Activated CD4-positive, alpha-beta T cell treated with anti-CD3 and anti-CD28 coated beads, Interleukin-2, Interleukin-4, amounts not matched to agents 100 ng/mL and 50 ng/mL, durations not matched to agents 16 hours and 8 hours (primary cell): ENCODE results near the gene NDE1.
"Not testable (repeated sequence)": the region's sequence is repeated elsewhere in the genome, so short reads cannot be mapped to it uniquely, and the experiment has no call there.

ENCODE experiments used
- DNase-seq: peaks from one replicate; pipeline ENCODE4 v3.0.0-alpha.2; 2020; ENCODE audit warnings: low spot score

The NDE1 gene

GRCh38 chr16:15652293-15653001 lies 2.4 kb downstream of the NDE1 start:
- no peak for DNase-seq

DNA sequence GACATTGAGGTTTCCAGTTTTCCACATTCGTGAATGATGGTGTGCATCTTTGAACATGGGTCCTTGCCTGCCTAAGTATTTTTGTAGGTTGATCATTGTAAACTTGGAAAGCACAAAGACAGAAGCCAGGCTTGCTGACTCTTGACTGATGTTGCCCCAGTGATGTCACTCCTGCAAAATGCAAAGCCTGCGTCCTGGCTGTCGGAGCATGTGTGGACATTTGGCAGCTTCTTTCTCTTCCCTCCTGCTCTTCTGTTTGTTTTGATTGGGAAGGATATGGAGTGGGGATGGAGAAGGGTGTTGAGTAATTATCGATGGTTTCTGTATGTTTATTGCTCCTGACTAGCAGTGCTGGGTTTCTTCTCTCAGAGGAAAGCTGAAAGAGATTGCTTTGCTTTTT lies 3.2 kb downstream of the NDE1 start:
- DNase-seq = no peak

GRCh38 chr16:15654591-15654990 lies 4.5 kb downstream of the NDE1 start:
- DNase-seq = no peak

DNA sequence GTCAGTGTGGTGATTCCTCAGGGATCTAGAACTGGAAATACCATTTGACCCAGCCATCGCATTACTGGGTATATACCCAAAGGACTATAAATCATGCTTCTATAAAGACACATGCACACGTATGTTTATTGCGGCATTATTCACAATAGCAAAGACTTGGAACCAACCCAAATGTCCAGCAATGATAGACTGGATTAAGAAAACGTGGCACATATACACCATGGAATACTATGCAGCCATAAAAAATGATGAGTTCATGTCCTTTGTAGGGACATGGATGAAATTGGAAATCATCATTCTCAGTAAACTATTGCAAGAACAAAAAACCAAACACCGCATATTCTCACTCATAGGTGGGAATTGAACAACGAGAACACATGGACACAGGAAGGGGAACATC lies 5.5 kb downstream of the NDE1 start:
- not testable (repeated sequence) for DNase-seq

DNA sequence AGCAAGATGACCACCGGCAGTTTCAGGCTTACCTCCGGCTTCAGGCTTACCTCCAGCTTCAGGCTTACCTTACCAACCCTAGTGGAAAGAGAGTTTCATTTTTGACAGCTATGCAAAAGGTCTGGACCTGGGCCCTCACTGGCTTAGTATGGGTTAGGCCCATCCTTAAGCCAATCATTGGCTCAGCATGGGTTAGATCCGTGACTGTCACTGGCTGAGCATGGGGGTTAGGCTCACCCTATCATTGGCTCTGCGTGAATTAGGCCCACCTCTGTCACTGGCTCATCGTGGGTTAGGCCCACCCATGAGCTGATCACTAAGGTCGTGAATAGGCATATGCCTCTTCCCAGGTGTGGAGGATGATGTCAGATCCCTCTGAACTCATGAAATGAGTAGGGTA lies 8.1 kb downstream of the NDE1 start:
- DNase-seq = no peak

DNA sequence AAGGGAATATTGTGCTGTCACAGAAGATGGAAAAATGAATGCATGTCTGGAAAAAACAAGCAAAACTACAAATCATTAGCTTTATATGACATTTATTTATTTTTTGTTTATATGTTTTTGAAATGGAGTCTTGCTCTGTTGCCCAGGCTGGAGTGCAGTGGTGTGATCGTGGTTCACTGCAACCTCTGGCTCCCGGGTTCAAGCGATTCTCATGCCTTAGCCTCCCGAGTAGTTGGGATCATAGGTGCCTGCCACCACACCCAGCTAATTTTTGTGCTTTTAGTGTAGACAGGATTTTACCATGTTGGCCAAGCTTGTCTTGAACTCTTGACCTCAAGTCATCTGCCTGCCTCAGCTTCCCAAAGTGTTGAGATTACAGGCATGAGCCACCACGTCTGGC lies 8.5 kb downstream of the NDE1 start:
- DNase-seq = no peak

GRCh38 chr16:15660203-15660601 lies 10.2 kb downstream of the NDE1 start:
- no peak for DNase-seq

- no peak for DNase-seq
Observed at GRCh38 chr16:15665107-15665506, 15.1 kb downstream of the NDE1 start.

GRCh38 chr16:15667091-15667742 lies 17.2 kb downstream of the NDE1 start:
- DNase-seq = no peak

DNA sequence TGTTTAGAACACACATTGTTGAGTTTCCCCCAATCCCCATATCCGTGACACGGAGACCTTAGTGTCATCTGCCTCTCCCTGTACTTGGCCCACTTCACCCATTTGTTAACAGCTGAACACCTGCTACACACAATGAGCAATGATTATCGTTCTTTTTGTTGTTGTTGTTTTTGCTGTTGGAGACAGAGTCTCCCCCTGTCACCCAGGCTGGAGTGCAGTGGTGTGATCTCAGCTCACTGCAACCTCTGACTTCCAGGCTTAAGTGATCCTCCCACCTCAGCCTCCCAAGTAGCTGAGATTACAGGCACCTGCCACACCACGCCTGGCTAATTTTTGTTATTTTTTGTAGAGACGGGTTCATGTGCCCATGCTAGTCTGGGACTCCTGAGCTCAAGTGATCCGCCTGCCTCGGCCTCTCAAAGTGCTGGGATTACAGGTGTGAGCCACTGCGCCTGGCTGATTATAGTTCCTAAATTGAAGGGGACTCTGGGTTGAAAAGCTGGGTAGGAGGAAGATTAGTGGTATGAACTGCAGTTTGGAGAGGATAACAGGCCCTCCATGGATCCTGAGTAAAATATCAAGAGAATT lies 21.6 kb downstream of the NDE1 start:
- no peak for DNase-seq

DNA sequence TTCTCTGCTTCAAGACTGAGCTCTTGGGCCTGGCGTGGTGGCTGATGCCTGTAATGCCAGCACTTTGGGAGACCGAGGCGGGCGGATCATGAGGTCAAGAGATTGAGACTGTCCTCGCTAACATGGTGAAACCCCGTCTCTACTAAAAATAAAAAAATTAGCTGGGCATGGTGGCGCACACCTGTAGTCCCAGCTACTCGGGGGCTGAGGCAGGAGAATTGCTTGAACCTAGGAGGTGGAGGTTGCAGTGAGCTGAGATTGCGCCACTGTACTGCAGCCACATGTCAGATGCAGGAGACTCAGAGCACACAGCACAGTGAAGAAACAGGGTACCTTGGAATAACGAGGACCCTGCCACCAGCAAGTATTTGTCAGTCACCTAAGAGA lies 22.1 kb downstream of the NDE1 start:
- not testable (repeated sequence) for DNase-seq

DNA sequence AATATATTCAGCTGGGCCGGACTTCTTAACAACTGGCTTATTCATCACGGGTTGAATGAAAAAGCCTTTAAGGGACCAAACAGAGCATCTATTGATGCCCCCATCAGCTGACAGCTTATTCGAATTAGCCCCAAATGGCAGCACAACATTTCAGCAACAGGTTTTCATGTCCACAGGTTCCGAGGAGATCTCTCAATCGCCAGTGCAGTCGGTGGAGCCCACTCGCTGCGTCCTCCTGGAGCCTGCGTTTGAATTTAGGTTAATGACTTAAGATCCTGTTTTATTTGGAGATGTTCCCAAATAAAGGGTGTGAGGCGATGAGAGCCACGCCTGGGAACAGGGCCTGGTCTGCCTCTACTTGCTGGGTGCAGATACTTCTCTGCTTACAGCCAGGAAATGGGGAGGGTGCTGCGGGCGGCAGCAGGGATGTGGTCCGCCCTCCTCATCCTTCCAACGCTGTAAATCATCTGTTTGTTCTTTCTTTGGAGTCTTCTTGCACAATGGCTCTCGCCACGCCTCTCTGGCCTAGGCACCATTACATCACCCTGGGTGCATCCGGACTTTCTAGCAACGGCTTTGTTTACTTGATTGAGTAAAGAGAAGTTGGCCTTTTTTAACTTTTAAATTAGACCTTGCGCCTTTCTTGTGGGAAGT lies 22.6 kb downstream of the NDE1 start:
- peak; percentile 79 for DNase-seq

- no peak for DNase-seq
Observed at GRCh38 chr16:15674571-15674970, 24.5 kb downstream of the NDE1 start.

GRCh38 chr16:15676506-15676905 lies 26.5 kb downstream of the NDE1 start:
- no peak for DNase-seq

- DNase-seq = no peak
Observed at GRCh38 chr16:15677447-15677846, 27.4 kb downstream of the NDE1 start.

DNA sequence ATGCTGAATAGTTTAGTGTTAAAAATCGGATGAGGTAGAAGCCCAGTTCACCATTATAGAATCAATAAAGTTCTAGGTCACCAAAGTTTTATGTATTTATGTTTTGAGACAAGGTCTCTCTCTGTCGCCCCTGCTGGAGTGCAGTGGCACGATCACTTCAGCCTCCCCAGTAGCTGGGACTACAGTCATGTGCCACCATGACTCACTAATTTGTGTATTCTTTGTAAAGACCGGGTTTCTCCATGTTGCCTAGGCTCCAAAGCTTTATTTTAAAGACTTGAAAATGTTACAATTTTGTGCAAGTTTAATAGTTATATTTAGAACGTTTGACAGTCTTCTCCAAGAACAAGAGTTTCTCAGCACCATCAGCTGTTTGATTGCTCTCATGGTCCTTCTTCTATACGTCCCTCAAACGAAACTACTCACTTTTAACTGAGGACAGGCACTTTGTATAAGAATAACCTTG lies 32.1 kb downstream of the NDE1 start:
- peak; percentile 53 for DNase-seq

DNA sequence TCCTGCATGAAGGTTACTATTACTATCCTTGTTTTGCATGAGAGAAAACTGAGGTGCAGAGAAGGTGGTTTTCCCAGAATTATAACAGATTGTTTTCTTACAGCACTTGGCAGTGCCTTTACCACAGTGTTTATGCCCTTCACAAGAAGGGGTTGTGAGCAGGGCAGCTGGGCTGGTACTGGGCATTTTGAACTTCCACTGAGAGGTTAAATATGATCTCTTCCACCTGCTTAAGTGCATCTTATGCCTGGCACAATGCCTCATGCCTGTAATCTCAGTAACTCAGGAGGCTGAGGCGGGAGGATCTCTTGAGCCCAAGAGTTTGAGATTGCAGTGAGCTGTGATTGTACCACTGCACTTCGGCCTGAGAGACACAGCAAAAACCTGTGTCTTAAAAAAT lies 36.2 kb downstream of the NDE1 start:
- DNase-seq = no peak

DNA sequence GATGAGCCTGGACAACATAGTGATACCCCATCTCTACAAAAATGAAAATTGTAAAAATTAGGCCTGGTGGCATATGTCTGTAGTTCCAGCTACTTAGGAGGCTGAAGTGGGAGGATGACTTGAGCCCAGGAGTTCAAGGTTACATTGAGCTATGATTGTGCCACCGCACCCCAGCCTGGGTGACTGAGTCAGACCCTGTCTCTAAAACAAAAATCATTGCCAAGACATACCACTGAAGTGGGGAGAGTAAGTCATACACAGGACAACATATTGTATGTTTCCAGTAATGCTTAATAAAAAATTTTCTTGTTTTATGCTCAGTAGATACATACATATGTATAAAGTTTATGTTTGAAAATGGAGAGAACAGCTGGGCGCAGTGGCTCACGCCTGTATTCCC lies 39.2 kb downstream of the NDE1 start:
- no peak for DNase-seq

- no peak for DNase-seq
Observed at GRCh38 chr16:15690296-15690695, 40.3 kb downstream of the NDE1 start.

DNA sequence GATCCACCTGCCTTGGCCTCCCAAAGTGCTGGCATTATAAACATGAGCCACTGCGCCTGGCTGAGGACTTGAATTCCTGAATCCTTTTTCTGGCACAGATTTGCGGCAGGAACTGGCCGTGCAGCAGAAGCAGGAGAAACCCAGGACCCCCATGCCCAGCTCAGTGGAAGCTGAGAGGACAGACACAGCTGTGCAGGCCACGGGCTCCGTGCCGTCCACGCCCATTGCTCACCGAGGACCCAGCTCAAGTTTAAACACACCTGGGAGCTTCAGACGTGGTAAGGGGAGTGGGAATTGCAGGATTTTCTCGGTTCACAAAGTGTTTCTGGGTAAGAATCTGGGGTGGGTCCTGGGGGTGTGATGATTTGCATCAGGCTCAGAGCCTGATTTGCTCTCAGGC lies 41.0 kb downstream of the NDE1 start:
- DNase-seq = no peak

DNA sequence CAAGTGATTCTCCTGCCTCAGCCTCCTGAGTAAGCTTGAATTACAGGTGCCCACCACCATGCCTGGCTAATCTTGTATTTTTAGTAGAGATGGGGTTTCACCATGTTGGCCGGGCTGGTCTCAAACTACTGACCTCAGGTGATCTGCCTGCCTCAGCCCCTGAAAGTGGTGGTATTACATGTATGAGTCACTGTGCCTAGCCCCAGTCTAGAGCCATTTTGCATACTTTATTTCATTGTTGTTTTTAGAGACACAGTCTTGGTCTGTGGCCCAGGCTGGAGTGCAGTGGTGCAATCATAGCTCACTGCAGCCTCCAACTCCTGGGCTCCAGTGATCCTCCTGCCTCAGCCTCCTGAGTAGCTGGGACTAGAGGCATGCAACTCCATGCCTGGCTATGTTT lies 42.5 kb downstream of the NDE1 start:
- not testable (repeated sequence) for DNase-seq

DNA sequence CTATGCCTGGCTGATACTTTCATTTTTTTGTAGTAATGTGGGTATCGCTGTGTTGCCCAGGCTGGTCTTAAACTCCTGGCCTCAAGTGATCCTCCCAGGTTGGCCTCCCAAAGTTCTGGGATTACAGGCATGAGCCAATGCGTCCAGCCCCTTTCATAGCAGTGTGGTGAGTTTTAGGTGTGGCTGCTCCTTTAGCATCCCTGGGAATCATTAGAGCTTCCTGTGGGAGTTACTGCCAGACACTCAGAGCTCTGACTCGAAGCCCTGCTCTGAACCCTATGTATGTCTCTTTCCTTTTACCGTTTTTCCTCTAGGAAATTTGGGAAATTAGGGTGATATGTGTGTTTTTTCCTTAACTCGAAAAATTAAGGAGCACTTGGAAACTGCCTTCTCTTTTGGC lies 44.5 kb downstream of the NDE1 start:
- no peak for DNase-seq

DNA sequence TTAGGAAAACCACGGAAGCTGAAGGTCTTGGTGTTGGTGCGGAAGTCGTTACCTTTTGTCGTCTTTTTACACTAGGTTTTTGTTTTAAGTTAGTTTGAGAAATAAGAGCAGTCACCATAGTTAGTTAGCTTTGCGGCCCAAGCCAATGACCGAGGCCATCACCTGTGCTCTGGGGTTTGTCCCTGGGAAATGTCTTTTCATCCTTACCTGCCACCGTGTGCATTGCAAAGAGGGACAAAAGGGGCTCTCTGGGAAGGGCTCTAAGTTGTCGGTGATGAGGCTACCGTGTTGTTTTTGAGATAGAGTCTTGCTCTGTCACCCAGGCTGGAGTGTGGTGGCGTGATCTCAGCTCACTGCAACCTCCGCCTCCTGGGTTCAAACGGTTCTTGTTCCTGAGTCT lies 49.8 kb downstream of the NDE1 start:
- no peak for DNase-seq
